ENCODE measurements around the gene PCDHGA2. TPM values are rescaled to one million over a fixed set of nuclear protein-coding genes. Genes with fewer than 3 reads are reported as not detected.
"Not testable (repeated sequence)": the region's sequence is repeated elsewhere in the genome, so short reads cannot be mapped to it uniquely, and the experiment has no call there.

Gene PCDHGA2
- total RNA-seq (5.7 TPM), polyA plus RNA-seq (4.1 TPM)

DNA sequence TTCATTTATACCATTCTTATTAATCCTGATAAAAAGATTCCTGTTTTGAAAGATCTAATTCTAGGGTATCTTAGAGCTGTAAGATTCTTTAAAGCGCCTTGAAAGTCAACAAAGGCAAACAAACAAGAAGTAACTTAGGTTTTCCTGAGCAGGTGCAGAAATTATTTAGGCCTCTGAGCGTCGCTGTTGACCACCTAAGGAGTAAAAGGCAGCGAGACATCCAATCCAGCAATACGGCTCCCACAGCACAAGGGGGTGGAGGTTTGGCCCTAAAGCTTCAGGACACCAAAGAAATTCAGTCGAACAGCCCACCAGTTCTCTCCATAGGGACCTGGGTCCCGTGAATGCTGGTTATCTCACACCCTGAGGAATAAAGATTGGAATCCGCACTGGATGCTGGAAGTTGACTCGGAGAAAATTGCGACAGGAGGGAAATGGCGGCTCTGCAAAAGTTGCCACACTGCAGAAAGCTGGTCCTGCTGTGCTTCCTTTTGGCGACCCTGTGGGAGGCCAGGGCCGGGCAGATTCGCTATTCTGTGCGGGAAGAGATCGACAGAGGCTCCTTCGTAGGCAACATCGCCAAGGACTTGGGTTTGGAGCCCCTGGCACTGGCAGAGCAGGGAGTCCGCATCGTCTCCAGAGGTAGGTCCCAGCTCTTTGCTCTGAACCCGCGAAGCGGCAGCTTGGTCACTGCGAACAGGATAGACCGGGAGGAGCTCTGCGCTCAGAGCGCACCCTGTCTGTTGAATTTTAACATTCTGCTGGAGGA, at the start of gene PCDHGA2:
TSS of gene PCDHGA2 (plus strand) at position 223 of the 769 bp plus-strand sequence.
- no peak for DNase-seq (ENCODE audit: extremely low spot score)
- Histone ChIP-seq H3K36me3 (ENCODE audit: insufficient read depth) (no peaks in the 10 kb centered on the region), H3K27ac (ENCODE audit: low read depth) (no peak within 1 kb of the TSS), H3K4me1 (ENCODE audit: insufficient read depth) (no peaks in the 10 kb centered on the region), H3K4me3 (ENCODE audit: low read depth, low read length) (peak within 1 kb of the TSS; percentile 0)
- 9% methylated on average over 27 of the region's 27 CpGs for WGBS

DNA sequence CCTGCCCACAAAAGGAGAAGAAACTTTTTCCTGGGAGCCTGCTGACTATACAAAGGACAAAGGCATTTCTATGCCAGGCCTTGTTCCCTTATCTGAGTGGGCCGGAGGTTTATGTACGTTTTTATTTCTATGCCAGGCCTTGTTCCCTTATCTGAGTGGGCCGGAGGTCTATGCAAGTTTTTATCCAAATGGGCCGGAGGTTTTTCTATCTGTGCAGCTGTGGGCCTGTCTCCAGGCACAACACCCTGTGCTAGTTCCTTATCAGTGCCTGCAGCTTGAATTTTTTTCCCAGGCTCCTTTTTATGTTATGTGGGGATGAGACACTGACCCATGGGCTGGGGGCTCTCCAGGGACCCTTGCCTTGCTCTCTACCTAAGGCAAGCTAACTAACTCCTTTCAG, 40.2 kb upstream of the PCDHGA2 start:
- WGBS: 84% methylated on average over 4 of the region's 4 CpGs
- no peaks in the 10 kb centered on the region for H3K36me3 ChIP-seq (ENCODE audit: insufficient read depth)
- H3K4me1 ChIP-seq (ENCODE audit: insufficient read depth): no peaks in the 10 kb centered on the region
- no peak overlapping the region for H3K27ac ChIP-seq (ENCODE audit: low read depth)
- no peak for DNase-seq (ENCODE audit: extremely low spot score)
- H3K4me3 ChIP-seq (ENCODE audit: low read depth, low read length): no peak overlapping the region

DNA sequence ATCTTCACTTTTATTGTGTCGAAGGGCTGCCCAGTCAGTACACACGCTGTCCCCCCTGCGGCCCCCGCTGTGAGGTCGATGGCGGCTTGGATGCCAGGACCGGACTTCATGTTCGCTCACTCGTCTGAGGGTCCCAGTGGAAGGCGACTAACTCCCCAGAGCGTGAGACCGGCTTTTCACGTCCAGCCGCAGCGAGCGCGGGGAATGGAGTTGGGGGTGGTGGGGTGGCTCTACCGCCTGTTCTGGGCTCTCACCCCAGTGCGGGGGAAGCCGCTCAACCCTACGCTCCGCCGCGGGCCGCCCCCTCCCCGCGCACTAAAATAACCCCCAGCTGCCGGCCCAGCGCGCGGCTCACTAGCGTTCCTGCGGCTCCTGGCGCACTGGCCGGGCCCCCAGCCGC, 34.8 kb upstream of the PCDHGA2 start, which contains the start of gene SLC25A2:
TSS of gene SLC25A2 (minus strand) at position 294 of the 400 bp plus-strand sequence. CDS start at position 110, 184 bp downstream.
- H3K4me3 ChIP-seq (ENCODE audit: low read depth, low read length): no peak within 1 kb of the TSS
- H3K36me3 ChIP-seq (ENCODE audit: insufficient read depth): no peaks in the 10 kb centered on the region
- H3K4me1 ChIP-seq (ENCODE audit: insufficient read depth): no peaks in the 10 kb centered on the region
- no peak within 1 kb of the TSS for H3K27ac ChIP-seq (ENCODE audit: low read depth)
- 46% methylated on average over 36 of the region's 36 CpGs for WGBS
- DNase-seq (ENCODE audit: extremely low spot score): no peak

DNA sequence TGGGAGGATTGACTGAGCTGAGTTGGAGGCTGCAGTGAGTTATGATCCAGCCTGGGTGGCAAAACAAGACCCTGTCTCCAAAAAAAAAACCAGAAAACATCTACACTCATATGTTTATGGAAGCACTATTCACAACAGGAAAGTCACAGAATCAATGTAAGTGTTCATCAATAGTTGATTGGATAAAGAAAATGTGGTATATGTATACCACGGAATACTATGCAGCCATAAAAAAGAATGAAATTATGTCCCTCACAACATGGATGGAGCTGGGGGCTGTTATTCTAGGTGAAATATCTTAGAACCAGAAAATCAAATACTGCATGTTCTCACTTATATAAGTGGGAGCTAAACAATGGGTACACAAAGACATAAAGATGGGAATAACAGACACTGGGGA, 31.9 kb upstream of the PCDHGA2 start:
- no peaks in the 10 kb centered on the region for H3K36me3 ChIP-seq (ENCODE audit: insufficient read depth)
- no peak for DNase-seq (ENCODE audit: extremely low spot score)
- no peak overlapping the region for H3K4me3 ChIP-seq (ENCODE audit: low read depth, low read length)
- H3K4me1 ChIP-seq (ENCODE audit: insufficient read depth): no peaks in the 10 kb centered on the region
- no peak overlapping the region for H3K27ac ChIP-seq (ENCODE audit: low read depth)
- WGBS: 98% methylated on average over 1 of the region's 1 CpG

DNA sequence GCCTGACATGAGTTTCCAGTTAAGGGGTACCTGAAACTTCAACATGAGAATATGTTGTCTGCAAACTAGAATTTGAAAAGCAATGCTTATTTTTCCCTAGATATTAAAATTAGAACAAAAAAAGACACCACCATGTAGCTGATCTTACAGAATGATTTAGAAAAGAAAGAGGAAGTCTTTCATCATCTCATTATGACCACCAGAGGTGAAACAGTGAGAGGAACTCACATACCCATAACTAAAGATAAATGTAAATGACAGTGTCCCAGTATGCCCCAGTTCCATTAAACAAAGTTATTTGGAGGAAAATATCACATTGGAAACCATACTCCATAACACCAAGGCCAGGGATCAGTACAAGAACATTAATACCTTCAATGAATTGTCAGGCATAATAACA, 24.8 kb upstream of the PCDHGA2 start:
- Histone ChIP-seq H3K4me3 (ENCODE audit: low read depth, low read length) (no peak overlapping the region), H3K36me3 (ENCODE audit: insufficient read depth) (peaks cover 4% of the 10 kb centered on the region), H3K4me1 (ENCODE audit: insufficient read depth) (no peaks in the 10 kb centered on the region), H3K27ac (ENCODE audit: low read depth) (no peak overlapping the region)
- no peak for DNase-seq (ENCODE audit: extremely low spot score)

DNA sequence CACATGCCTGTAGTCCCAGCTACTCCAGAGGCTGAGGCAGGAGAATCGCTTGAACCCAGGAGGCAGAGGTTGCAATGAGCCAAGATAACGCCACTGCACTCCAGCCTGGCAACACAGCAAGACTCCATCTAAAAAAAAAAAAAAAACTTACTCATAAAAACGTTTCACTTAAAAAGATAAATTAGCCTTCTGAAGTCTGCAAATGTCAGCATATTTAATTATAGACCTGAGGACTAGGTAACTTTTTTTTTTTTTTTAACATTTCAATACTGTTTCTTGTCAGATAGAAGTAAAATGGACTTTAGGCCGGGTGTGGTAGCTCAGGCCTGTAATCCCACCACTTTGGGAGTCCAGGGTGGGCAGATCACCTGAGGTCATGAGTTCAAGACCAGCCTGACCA, 21.6 kb upstream of the PCDHGA2 start:
- H3K36me3 ChIP-seq (ENCODE audit: insufficient read depth); H3K4me1 ChIP-seq (ENCODE audit: insufficient read depth); DNase-seq (ENCODE audit: extremely low spot score); H3K27ac ChIP-seq (ENCODE audit: low read depth); H3K4me3 ChIP-seq (ENCODE audit: low read depth, low read length): not testable (repeated sequence)
- WGBS: 89% methylated on average over 4 of the region's 4 CpGs

DNA sequence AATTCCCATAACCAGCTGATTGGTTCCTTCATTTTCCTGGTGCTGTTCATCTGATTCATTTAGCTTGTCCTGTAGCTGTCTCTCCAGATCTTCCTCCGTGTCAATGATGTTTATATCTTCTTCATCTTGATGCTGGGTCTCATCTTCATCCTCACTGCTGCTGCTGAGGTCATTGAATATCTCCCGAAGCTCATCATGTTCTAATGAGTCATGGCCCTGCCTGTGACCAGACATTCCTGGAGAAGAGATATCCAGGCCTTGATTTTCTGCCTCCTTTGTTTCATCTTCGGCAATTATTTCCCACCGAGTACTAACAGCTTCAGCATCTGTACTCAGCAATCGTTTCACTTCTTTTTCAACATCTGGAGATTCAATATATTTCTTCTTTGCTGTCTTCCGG, 19.4 kb upstream of the PCDHGA2 start:
- 97% methylated on average over 6 of the region's 6 CpGs for WGBS
- Histone ChIP-seq H3K4me1 (ENCODE audit: insufficient read depth) (no peaks in the 10 kb centered on the region), H3K27ac (ENCODE audit: low read depth) (no peak overlapping the region), H3K4me3 (ENCODE audit: low read depth, low read length) (no peak overlapping the region), H3K36me3 (ENCODE audit: insufficient read depth) (peaks cover 4% of the 10 kb centered on the region)
- DNase-seq (ENCODE audit: extremely low spot score): no peak

DNA sequence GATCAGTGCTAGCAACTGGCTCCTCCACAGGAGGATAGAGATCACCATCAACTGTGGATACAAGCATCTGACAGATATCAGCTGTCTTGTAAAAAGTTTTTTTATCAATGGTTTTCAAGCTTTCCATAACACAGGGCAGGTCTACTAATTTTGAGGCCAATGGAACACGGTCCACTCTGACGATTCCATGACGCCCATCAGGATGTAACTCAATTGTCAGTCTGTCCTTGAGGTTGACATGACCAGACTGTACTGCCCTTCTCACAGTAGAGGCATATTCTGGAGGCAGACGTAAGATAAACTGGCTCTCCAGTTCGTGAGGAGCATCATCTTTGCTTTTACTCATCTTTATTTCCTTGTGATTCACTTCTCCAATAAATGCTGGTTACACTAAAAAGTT, 18.9 kb upstream of the PCDHGA2 start:
- peaks cover 4% of the 10 kb centered on the region for H3K36me3 ChIP-seq (ENCODE audit: insufficient read depth)
- DNase-seq (ENCODE audit: extremely low spot score): no peak
- no peak overlapping the region for H3K27ac ChIP-seq (ENCODE audit: low read depth)
- H3K4me1 ChIP-seq (ENCODE audit: insufficient read depth): no peaks in the 10 kb centered on the region
- H3K4me3 ChIP-seq (ENCODE audit: low read depth, low read length): peak overlapping the region; percentile 73
- 69% methylated on average over 5 of the region's 5 CpGs for WGBS

DNA sequence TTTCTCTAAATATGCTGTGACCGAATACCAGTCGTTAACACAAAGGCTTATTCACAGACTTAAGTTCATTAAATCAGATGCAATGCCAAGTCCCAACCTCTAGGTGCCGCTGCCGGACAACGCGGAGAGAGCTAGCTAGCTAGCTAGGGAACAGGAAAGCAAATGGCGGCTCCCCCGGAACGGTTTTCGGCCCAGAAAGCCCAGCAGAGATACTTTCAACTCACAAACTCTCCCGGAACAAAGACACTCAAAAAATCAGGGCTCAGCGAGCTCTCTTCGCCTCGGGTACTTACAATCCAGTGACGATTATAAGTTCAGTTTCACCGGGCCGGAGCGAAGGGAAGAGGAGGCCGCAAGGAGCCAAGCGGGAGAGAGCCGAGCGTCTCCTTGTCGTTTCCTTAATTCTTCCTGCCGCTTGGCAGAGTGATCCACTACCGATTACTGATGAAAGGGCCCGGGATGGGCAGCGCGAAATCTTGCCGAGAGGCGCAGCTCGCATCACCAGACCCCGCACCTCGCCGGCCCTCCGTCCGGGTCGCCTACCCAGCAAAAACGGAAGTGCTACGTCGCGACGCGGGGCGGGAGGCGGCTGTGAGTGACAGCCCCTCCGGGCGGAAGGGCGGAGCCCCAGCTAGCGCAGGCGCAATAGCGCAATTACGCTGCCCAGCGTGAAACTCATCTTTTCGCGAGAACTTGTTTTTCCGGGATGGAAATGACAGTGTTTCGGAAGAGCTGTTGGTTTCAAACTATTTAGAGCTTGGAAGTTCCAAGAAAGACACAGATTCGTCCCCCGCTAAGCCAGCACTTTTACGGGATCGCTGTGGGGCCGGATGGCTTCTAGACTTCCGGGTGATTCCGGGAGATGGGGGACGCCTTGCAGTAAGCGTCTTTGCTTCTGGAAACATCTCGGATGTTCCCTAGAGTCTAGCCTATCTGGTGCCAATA, 18.1 kb upstream of the PCDHGA2 start, which contains the start of gene TAF7:
TSS of gene TAF7 (minus strand) at position 560 of the 945 bp plus-strand sequence. CDS start 740 bp downstream, outside the sequence.
- peak; percentile 89 for DNase-seq (ENCODE audit: extremely low spot score)
- WGBS: 1% methylated on average over 67 of the region's 67 CpGs
- Histone ChIP-seq H3K27ac (ENCODE audit: low read depth) (peak within 1 kb of the TSS; percentile 90), H3K36me3 (ENCODE audit: insufficient read depth) (peaks cover 2% of the 10 kb centered on the region), H3K4me3 (ENCODE audit: low read depth, low read length) (peak within 1 kb of the TSS; percentile 73), H3K4me1 (ENCODE audit: insufficient read depth) (no peaks in the 10 kb centered on the region)

DNA sequence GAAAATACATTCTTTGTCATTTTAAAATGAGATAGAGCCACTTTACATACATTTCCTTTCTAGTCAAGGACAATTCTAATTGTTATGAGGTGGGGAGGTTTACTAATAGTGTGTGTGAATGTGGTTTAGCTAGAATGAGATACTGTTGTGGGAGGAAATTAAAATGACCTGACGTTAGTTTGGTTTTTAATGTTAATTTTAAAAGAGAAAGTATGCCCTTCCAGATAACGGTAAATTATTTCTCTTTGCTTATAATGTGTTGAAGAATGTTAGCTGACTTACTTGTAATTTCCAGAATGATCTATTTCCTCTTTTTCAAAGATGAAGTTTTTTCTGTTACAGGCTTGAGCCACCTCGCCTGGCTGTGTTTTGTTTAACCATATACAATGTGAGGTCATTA, 16.3 kb upstream of the PCDHGA2 start:
- DNase-seq (ENCODE audit: extremely low spot score): no peak
- 87% methylated on average over 3 of the region's 3 CpGs for WGBS

DNA sequence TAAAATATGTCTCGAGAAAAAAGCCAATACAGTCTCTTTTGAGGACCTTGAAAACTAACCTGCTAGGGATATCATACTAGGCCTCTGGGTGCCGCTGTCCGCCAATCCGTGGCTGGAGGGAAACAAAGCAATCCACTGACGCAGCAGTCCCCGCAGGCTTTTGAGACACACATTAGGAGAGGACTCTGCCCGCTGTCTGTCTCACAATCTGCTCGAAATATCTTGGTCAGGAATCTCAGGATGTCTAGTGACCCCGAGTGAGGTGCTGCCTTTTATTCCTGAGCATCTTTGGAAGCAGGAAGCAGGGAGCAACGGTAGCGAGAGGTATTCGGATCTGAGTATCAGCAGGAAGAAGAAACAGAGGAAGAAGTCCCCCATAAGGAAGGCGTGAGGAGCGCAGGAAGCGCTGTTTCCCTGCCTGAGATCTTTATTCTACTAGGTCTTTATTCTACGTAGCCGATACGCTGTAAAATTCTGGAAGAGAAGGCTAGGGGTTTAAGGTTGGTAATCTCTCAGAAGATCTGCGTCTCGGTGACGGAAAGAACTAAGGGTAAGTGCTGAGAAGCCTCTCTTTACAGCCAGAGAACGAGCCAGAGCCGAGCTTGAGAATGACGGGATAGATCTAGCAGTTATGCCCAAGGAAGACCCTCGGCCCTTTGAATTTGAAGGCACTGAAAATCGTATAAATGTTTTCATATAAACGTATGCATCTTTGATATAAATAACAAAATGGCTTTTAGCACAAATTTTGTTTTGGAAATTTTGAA, 12.3 kb upstream of the PCDHGA2 start:
- 11% methylated on average over 27 of the region's 27 CpGs for WGBS
- Histone ChIP-seq H3K4me1 (ENCODE audit: insufficient read depth) (no peaks in the 10 kb centered on the region), H3K4me3 (ENCODE audit: low read depth, low read length) (peak overlapping the region; percentile 11), H3K27ac (ENCODE audit: low read depth) (no peak overlapping the region), H3K36me3 (ENCODE audit: insufficient read depth) (no peaks in the 10 kb centered on the region)
- no peak for DNase-seq (ENCODE audit: extremely low spot score)

More for the DNA sequence above, 16.3 kb upstream of the PCDHGA2 start:
- Histone ChIP-seq H3K27ac (ENCODE audit: low read depth) (no peak overlapping the region), H3K36me3 (ENCODE audit: insufficient read depth) (peaks cover 2% of the 10 kb centered on the region), H3K4me3 (ENCODE audit: low read depth, low read length) (no peak overlapping the region), H3K4me1 (ENCODE audit: insufficient read depth) (no peaks in the 10 kb centered on the region)

DNA sequence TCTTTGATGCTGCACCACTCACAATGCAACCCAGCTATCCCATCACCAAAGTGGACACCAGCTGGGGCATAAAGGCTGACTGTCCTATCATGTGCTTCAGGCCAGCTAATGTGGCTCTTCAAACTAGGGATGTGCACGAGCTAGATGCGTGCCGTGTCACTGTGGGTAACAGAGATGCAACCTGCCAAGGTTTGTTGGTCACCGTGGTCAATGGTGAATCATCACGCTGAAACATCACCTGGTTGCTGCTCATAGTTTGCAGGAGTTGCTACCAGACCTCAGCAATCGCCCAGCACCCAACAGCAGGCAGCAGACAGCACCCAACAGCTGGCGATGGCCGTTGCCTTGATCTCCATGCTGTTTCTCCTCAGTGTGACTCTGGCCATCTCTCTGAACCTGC, 10.3 kb upstream of the PCDHGA2 start:
- no peaks in the 10 kb centered on the region for H3K4me1 ChIP-seq (ENCODE audit: insufficient read depth)
- no peak for DNase-seq (ENCODE audit: extremely low spot score)
- no peak overlapping the region for H3K4me3 ChIP-seq (ENCODE audit: low read depth, low read length)
- no peak overlapping the region for H3K27ac ChIP-seq (ENCODE audit: low read depth)
- no peaks in the 10 kb centered on the region for H3K36me3 ChIP-seq (ENCODE audit: insufficient read depth)
- 81% methylated on average over 8 of the region's 8 CpGs for WGBS

Data from urinary bladder (tissue), 4 donors.